Activated B cell treated with CpG ODN at 0.5 μM for 24 hours (primary cell): ENCODE results near the gene BRF1. TPM values are rescaled to one million over a fixed set of nuclear protein-coding genes. Genes with fewer than 3 reads are reported as not detected.

Experiments used
- ATAC-seq: fragments of 200-7000 bp; cut with Tn5 transposase; one replicate; pipeline ENCODE4 v1.10.0; 2021; ENCODE audit warnings: low read depth, mild to moderate bottlenecking, moderate library complexity
- CTCF ChIA-PET: fragments of 350-600 bp; sonication (Branson Sonifier 250); formaldehyde crosslinking; loops from one replicate; lab custom pipeline; 2021; ENCODE audit warnings: antibody characterized with exemption; lab: Charles Lee
- POLR2A ChIA-PET: fragments of 350-600 bp; sonication (Branson Sonifier 250); formaldehyde crosslinking; loops from one replicate; lab custom pipeline; 2021; ENCODE audit warnings: antibody characterized with exemption; lab: Charles Lee
- DNase-seq: peaks from one replicate; pipeline ENCODE4 v3.0.0; 2022
- H3K27ac Mint-ChIP-seq: one replicate; pipeline ENCODE4 v1.8.0; 2020; ENCODE audit warnings: mixed read lengths
- H3K27me3 Mint-ChIP-seq: one replicate; pipeline ENCODE4 v1.8.0; 2021; ENCODE audit warnings: mixed read lengths
- H3K36me3 Mint-ChIP-seq: one replicate; pipeline ENCODE4 v1.8.0; 2021; ENCODE audit warnings: low read depth, mixed read lengths
- H3K4me1 Mint-ChIP-seq: one replicate; pipeline ENCODE4 v1.8.0; 2021; ENCODE audit warnings: mixed read lengths
- H3K4me3 Mint-ChIP-seq: one replicate; pipeline ENCODE4 v1.8.0; 2020; ENCODE audit warnings: mild to moderate bottlenecking, mixed read lengths
- H3K9me3 Mint-ChIP-seq: one replicate; pipeline ENCODE4 v1.8.0; 2020; ENCODE audit warnings: mixed read lengths
- CTCF ChIP-seq: fragments of 200-600 bp; IDR thresholded peaks from one replicate; pipeline ENCODE4 v1.8.0; 2022; ENCODE audit warnings: antibody characterized with exemption, mild to moderate bottlenecking
- intact Hi-C: fragments of 100-400 bp; cut with micrococcal nuclease; formaldehyde crosslinking; loops from one replicate; pipeline ENCODE4 v1.15.1; 2024
- total RNA-seq: library from RNA; stranded (reverse); gene quantifications from 2 replicates; pipeline ENCODE4 v1.2.3, GENCODE V29; 2022

Gene BRF1
- total RNA-seq, 1 donor from 2014 or later: 32.8 TPM

- DNase-seq (no peak), ATAC-seq (no peak)
- Mint-ChIP-seq H3K27me3 (no peaks in the 10 kb centered on the region), H3K9me3 (no peaks in the 10 kb centered on the region), H3K4me3 (no peak overlapping the region), H3K4me1 (peaks cover 16% of the 10 kb centered on the region), H3K36me3 (no peaks in the 10 kb centered on the region), H3K27ac (no peak overlapping the region)
- CTCF ChIA-PET: no interaction called here
- POLR2A ChIA-PET: interaction anchor here (0.6 kb wide), 1 partner anchor 17 kb away, joined by 5 read pairs; no protein-coding TSS in a partner anchor
- intact Hi-C loops: no loop called here
- no peak for TF ChIP-seq CTCF
Observed at GRCh38 chr14:105334383-105335230, 33.8 kb upstream of the BRF1 start.

- TF ChIP-seq CTCF: no peak
- Mint-ChIP-seq H3K36me3 (no peaks in the 10 kb centered on the region), H3K27me3 (no peaks in the 10 kb centered on the region), H3K27ac (no peak overlapping the region), H3K4me3 (no peak overlapping the region), H3K4me1 (peaks cover 17% of the 10 kb centered on the region), H3K9me3 (no peaks in the 10 kb centered on the region)
- POLR2A ChIA-PET: no interaction called here
- ATAC-seq (no peak), DNase-seq (no peak)
- CTCF ChIA-PET: no interaction called here
- intact Hi-C loops: no loop called here
Observed at GRCh38 chr14:105333613-105334364, 33.0 kb upstream of the BRF1 start.

- CTCF ChIA-PET: no interaction called here
Observed at GRCh38 chr14:105333020-105333490, 32.3 kb upstream of the BRF1 start.

GRCh38 chr14:105332350-105332874 lies 31.6 kb upstream of the BRF1 start:
- H3K27ac Mint-ChIP-seq: no peak overlapping the region
- H3K9me3 Mint-ChIP-seq: no peaks in the 10 kb centered on the region
- ATAC-seq (no peak), DNase-seq (no peak)
- peaks cover 20% of the 10 kb centered on the region for H3K4me1 Mint-ChIP-seq
- H3K4me3 Mint-ChIP-seq: no peak overlapping the region
- no peak for TF ChIP-seq CTCF
- ChIA-PET CTCF (no interaction called here), POLR2A (no interaction called here)
- intact Hi-C loops: no loop called here
- no peaks in the 10 kb centered on the region for H3K27me3 Mint-ChIP-seq
- H3K36me3 Mint-ChIP-seq: no peaks in the 10 kb centered on the region

More at GRCh38 chr14:105333020-105333490, 32.3 kb upstream of the BRF1 start:
- Mint-ChIP-seq H3K27me3 (no peaks in the 10 kb centered on the region), H3K36me3 (no peaks in the 10 kb centered on the region), H3K4me1 (peaks cover 20% of the 10 kb centered on the region), H3K4me3 (no peak overlapping the region), H3K9me3 (no peaks in the 10 kb centered on the region), H3K27ac (no peak overlapping the region)
- DNase-seq (no peak), ATAC-seq (no peak)
- intact Hi-C loops: no loop called here
- POLR2A ChIA-PET: no interaction called here
- no peak for TF ChIP-seq CTCF
